ENCODE measurements around the gene SLC22A23.

SLC22A23 gene

GRCh38 chr6:3471286-3471685 is 14.4 kb upstream of the SLC22A23 start:
- DNase-seq (ENCODE audit: low read depth, low spot score) = no peak

- no peak for DNase-seq (ENCODE audit: low read depth, low spot score)
These were observed 11.7 kb upstream of the SLC22A23 start for GRCh38 chr6:3468585-3468984.

- no peak for DNase-seq (ENCODE audit: low read depth, low spot score)
These were observed 11.1 kb upstream of the SLC22A23 start for GRCh38 chr6:3467996-3468395.

GRCh38 chr6:3466488-3467219 is 9.8 kb upstream of the SLC22A23 start:
- no peak for DNase-seq (ENCODE audit: low read depth, low spot score)

- no peak for DNase-seq (ENCODE audit: low read depth, low spot score)
These were observed 3.4 kb upstream of the SLC22A23 start for GRCh38 chr6:3460253-3460652.

- DNase-seq (ENCODE audit: low read depth, low spot score) = no peak
These were observed 2.0 kb upstream of the SLC22A23 start for GRCh38 chr6:3458706-3459421.

- DNase-seq (ENCODE audit: low read depth, low spot score) = no peak
These were observed 1.1 kb upstream of the SLC22A23 start for GRCh38 chr6:3457710-3458602.

- DNase-seq (ENCODE audit: low read depth, low spot score) = no peak
These were observed 404 bp downstream of the SLC22A23 start for GRCh38 chr6:3456395-3456897.

GRCh38 chr6:3455569-3456394 is 1.1 kb downstream of the SLC22A23 start:
- no peak for DNase-seq (ENCODE audit: low read depth, low spot score)

GRCh38 chr6:3455147-3455568 is 1.7 kb downstream of the SLC22A23 start:
- DNase-seq (ENCODE audit: low read depth, low spot score) = no peak

GRCh38 chr6:3454273-3455010 is 2.4 kb downstream of the SLC22A23 start:
- no peak for DNase-seq (ENCODE audit: low read depth, low spot score)

GRCh38 chr6:3453413-3454272 is 3.2 kb downstream of the SLC22A23 start:
- DNase-seq (ENCODE audit: low read depth, low spot score) = no peak

- no peak for DNase-seq (ENCODE audit: low read depth, low spot score)
These were observed 5.4 kb downstream of the SLC22A23 start for GRCh38 chr6:3451498-3451897.

- DNase-seq (ENCODE audit: low read depth, low spot score) = no peak
These were observed 6.0 kb downstream of the SLC22A23 start for GRCh38 chr6:3450888-3451287.

- DNase-seq (ENCODE audit: low read depth, low spot score) = no peak
These were observed 7.0 kb downstream of the SLC22A23 start for GRCh38 chr6:3449750-3450305.

GRCh38 chr6:3449321-3449720 is 7.5 kb downstream of the SLC22A23 start:
- DNase-seq (ENCODE audit: low read depth, low spot score) = no peak

- no peak for DNase-seq (ENCODE audit: low read depth, low spot score)
These were observed 9.8 kb downstream of the SLC22A23 start for GRCh38 chr6:3447005-3447404.

- DNase-seq (ENCODE audit: low read depth, low spot score) = no peak
These were observed 10.7 kb downstream of the SLC22A23 start for GRCh38 chr6:3446184-3446583.

All from activated naive CD8-positive, alpha-beta T cell treated with anti-CD3 and anti-CD28 coated beads, Interleukin-2, amount 50 U/mL, for 16 hours (primary cell).